Keratinocyte (primary cell): ENCODE data around the gene NFE2L1.

Source experiments
- EZH2 ChIP-seq: IDR thresholded peaks from one replicate; pipeline ENCODE4 v1.6.1; 2012; ENCODE audit warnings: inconsistent platforms, mild to moderate bottlenecking, low read length, moderate library complexity
- TF ChIP-seq, protein P1 (sequence below), 3 experiments: IDR thresholded peaks in 1 of 3; conservative IDR thresholded peaks in 1 of 3; optimal IDR thresholded peaks in 1 of 3; 2 replicates in 2 of 3; 3 replicates in 1 of 3; pipeline versions ENCODE3 to v1.5.1; 2011; ENCODE audit warnings: low read length in 3 of 3, mild to moderate bottlenecking in 3 of 3, moderate library complexity in 2 of 3, control low read depth in 1 of 3, inconsistent platforms in 1 of 3; ENCODE audit not compliant: insufficient read depth in 2 of 3; ENCODE audit errors: extremely low read depth in 1 of 3

- TF ChIP-seq, protein P1, sequence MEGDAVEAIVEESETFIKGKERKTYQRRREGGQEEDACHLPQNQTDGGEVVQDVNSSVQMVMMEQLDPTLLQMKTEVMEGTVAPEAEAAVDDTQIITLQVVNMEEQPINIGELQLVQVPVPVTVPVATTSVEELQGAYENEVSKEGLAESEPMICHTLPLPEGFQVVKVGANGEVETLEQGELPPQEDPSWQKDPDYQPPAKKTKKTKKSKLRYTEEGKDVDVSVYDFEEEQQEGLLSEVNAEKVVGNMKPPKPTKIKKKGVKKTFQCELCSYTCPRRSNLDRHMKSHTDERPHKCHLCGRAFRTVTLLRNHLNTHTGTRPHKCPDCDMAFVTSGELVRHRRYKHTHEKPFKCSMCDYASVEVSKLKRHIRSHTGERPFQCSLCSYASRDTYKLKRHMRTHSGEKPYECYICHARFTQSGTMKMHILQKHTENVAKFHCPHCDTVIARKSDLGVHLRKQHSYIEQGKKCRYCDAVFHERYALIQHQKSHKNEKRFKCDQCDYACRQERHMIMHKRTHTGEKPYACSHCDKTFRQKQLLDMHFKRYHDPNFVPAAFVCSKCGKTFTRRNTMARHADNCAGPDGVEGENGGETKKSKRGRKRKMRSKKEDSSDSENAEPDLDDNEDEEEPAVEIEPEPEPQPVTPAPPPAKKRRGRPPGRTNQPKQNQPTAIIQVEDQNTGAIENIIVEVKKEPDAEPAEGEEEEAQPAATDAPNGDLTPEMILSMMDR (optimal IDR thresholded peaks at IDR 0.05 in 1 of 3, IDR thresholded peaks at IDR 0.05 in 1 of 3, conservative IDR thresholded peaks at IDR 0.05 in 1 of 3; ENCODE audit: extremely low read depth in 1 of 3, insufficient read depth in 2 of 3, low read length in 3 of 3) = no peak
- no peak for TF ChIP-seq EZH2
These were observed 23.8 kb upstream of the NFE2L1 start for GRCh38 chr17:48024149-48025039.
